Measurements from ENCODE around the gene EFCAB6. TPM values are rescaled to one million over a fixed set of nuclear protein-coding genes. Genes with fewer than 3 reads are reported as not detected.

EFCAB6 gene
- total and polyA plus RNA-seq, 2 of the 4 experiments (the other 2 are of a cell fraction): 0.44 to 1.1 TPM

GRCh38 chr22:43635101-43635500 is 177.0 kb downstream of the EFCAB6 start:
- CTCF ChIA-PET: no interaction called here

More at GRCh38 chr22:43635101-43635500, 177.0 kb downstream of the EFCAB6 start:
- Histone ChIP-seq H2BK15ac (ENCODE audit: low read depth, low read length) (no peak overlapping the region), H3K56ac (ENCODE audit: extremely low read depth, insufficient read depth, low read length) (no peak overlapping the region), H3K27me3 (ENCODE audit: control insufficient read depth, insufficient read depth, low read length) (no peaks in the 10 kb centered on the region; the same call in 1 of the 2 replicates), H2AK5ac (ENCODE audit: low read depth, low read length) (no peak overlapping the region), H3K23ac (ENCODE audit: low read depth, low read length) (no peak overlapping the region), H2AK9ac (replicated peaks; ENCODE audit: low read depth, low read length, poor library complexity) (no peak overlapping the region), H3K4me1 (ENCODE audit: control insufficient read depth, insufficient read depth, low read length) (no peaks in the 10 kb centered on the region), H3K9ac (ENCODE audit: low read depth, low read length) (no peak overlapping the region), H3K36me3 (ENCODE audit: control insufficient read depth, insufficient read depth, low read length) (no peaks in the 10 kb centered on the region), H4K91ac (ENCODE audit: insufficient read depth, low read depth, low read length) (no peak overlapping the region), H3K4me3 (ENCODE audit: insufficient read depth, low read depth, low read length) (no peak overlapping the region), H2BK5ac (ENCODE audit: low read depth, low read length, poor library complexity, severe bottlenecking) (no peak overlapping the region), H2AFZ (replicated peaks; ENCODE audit: low read length, poor library complexity) (no peak overlapping the region), H4K8ac (ENCODE audit: low read depth in 2 of 2, low read length in 2 of 2) (no peak overlapping the region), H3K27ac (ENCODE audit: insufficient read depth, low read length) (no peak overlapping the region), H4K20me1 (ENCODE audit: insufficient read depth, low read length) (no peaks in the 10 kb centered on the region), H3K18ac (ENCODE audit: low read depth, low read length) (no peak overlapping the region), H2BK20ac (ENCODE audit: low read depth, low read length) (no peak overlapping the region), H3K4me2 (ENCODE audit: low read depth, low read length) (no peak overlapping the region), H3K79me1 (ENCODE audit: low read depth in 1 of 2, low read length in 2 of 2) (no peaks in the 10 kb centered on the region), H3K9me1 (ENCODE audit: insufficient read depth, low read length) (no peaks in the 10 kb centered on the region), H2BK120ac (ENCODE audit: low read depth, low read length) (no peak overlapping the region), H4K5ac (ENCODE audit: low read depth, low read length) (no peak overlapping the region), H3K4ac (ENCODE audit: low read depth, low read length) (no peak overlapping the region), H3K9me3 (ENCODE audit: control insufficient read depth, insufficient read depth, low read length) (peaks cover 2% of the 10 kb centered on the region; the same call in 1 of the 2 replicates), H3K14ac (replicated peaks; ENCODE audit: low read depth, low read length) (no peak overlapping the region)
- dilution Hi-C loops (cut with HindIII; ENCODE audit: low sequenced_read_pairs, unreplicated experiment) (no loop called here), intact Hi-C loops (cut with micrococcal nuclease) (no loop called here), in situ Hi-C loops (cut with MboI; ENCODE audit: low sequenced_read_pairs) (no loop called here)
- no CpG with 5 or more reads among the region's 9 CpGs for WGBS, 2 experiments (ENCODE audit: extremely low coverage in 2 of 2, insufficient read length in 1 of 2)
- ATAC-seq (ENCODE audit: low read depth): no peak
- POLR2A ChIA-PET (ENCODE audit: unreplicated experiment): no interaction called here
- BruUV-seq (replicated peaks): no TSS peak
- TF ChIP-seq MAZ (IDR thresholded peaks at IDR 0.05; ENCODE audit: borderline replicate concordance, low read depth, low read length): no peak
- TF ChIP-seq CEBPB (IDR thresholded peaks at IDR 0.05; ENCODE audit: low read depth, low read length): no peak
- TF ChIP-seq SMC3 (IDR thresholded peaks at IDR 0.05; ENCODE audit: low read depth, low read length): no peak
- no peak for TF ChIP-seq RFX5 (IDR thresholded peaks at IDR 0.05; ENCODE audit: low read depth, low read length)
- DNase-seq: no peak
